Measurements from ENCODE around the gene PTPRG.

The PTPRG gene

DNA sequence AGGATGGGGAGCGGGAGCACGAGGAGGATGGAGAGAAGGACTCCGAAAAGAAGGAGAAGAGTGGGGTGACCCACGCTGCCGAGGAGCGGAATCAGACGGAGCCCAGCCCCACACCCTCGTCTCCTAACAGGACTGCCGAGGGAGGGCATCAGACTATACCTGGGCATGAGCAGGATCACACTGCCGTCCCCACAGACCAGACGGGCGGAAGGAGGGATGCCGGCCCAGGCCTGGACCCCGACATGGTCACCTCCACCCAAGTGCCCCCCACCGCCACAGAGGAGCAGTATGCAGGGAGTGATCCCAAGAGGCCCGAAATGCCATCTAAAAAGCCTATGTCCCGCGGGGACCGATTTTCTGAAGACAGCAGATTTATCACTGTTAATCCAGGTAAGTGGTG lies 642.2 kb downstream of the PTPRG start:
- Histone ChIP-seq H3F3A (ENCODE audit: control insufficient read depth, insufficient read depth) (no peaks in the 10 kb centered on the region), H3K4me2 (ENCODE audit: low read length) (no peak overlapping the region), H3K4me1 (ENCODE audit: control insufficient read depth, low read length) (no peaks in the 10 kb centered on the region), H3K36me3 (ENCODE audit: control insufficient read depth, low read length) (no peaks in the 10 kb centered on the region), H3K27ac (ENCODE audit: low read depth, low read length) (no peak overlapping the region), H3K9me3 (ENCODE audit: control insufficient read depth, insufficient read depth, low read length) (no peaks in the 10 kb centered on the region), H3K9me2 (replicated peaks; ENCODE audit: control insufficient read depth, low read length) (no peaks in the 10 kb centered on the region), H3K27me3 (ENCODE audit: control insufficient read depth, low read length) (no peaks in the 10 kb centered on the region; the same call in 1 of the 2 replicates), H3K79me2 (ENCODE audit: control insufficient read depth, low read length) (no peaks in the 10 kb centered on the region), H4K20me1 (ENCODE audit: control insufficient read depth, insufficient read depth, low read depth, low read length) (no peaks in the 10 kb centered on the region), H3K4me3 (ENCODE audit: low read length) (no peak overlapping the region)
- TF ChIP-seq, protein P1, sequence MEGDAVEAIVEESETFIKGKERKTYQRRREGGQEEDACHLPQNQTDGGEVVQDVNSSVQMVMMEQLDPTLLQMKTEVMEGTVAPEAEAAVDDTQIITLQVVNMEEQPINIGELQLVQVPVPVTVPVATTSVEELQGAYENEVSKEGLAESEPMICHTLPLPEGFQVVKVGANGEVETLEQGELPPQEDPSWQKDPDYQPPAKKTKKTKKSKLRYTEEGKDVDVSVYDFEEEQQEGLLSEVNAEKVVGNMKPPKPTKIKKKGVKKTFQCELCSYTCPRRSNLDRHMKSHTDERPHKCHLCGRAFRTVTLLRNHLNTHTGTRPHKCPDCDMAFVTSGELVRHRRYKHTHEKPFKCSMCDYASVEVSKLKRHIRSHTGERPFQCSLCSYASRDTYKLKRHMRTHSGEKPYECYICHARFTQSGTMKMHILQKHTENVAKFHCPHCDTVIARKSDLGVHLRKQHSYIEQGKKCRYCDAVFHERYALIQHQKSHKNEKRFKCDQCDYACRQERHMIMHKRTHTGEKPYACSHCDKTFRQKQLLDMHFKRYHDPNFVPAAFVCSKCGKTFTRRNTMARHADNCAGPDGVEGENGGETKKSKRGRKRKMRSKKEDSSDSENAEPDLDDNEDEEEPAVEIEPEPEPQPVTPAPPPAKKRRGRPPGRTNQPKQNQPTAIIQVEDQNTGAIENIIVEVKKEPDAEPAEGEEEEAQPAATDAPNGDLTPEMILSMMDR (IDR thresholded peaks at IDR 0.05; ENCODE audit: low read depth, low read length, poor library complexity, severe bottlenecking) = no peak
- TF ChIP-seq EZH2phosphoT487 (IDR thresholded peaks at IDR 0.05; ENCODE audit: borderline replicate concordance, low read length) = no peak

DNA sequence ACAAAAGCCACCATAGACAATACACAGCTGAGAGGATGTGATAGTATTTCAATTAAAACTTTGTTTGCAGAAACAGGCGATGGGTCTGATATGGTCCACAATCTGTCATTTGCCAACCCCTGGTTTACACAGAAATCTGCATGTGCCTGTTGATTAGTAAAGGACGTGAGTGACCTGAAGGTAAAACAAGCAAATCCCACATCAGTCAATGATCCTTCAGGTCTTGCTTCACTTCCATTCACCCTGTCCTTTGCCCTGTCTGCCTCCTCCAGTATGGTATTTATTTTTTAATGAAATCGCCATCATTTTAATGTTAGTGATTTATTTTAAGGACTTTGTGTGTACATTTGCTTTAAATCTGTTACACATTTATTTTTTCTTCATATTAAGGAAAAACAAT lies 645.8 kb downstream of the PTPRG start:
- no peaks in the 10 kb centered on the region for H3K9me3 ChIP-seq (ENCODE audit: control insufficient read depth, insufficient read depth, low read length)
- no peaks in the 10 kb centered on the region for H3F3A ChIP-seq (ENCODE audit: control insufficient read depth, insufficient read depth)
- no peaks in the 10 kb centered on the region for H3K9me2 ChIP-seq (replicated peaks; ENCODE audit: control insufficient read depth, low read length)
- H4K20me1 ChIP-seq (ENCODE audit: control insufficient read depth, insufficient read depth, low read depth, low read length) = no peaks in the 10 kb centered on the region
- H3K27me3 ChIP-seq (ENCODE audit: control insufficient read depth, low read length) = no peaks in the 10 kb centered on the region; the same call in 1 of the 2 replicates
- H3K4me3 ChIP-seq (ENCODE audit: low read length) = no peak overlapping the region
- H3K4me2 ChIP-seq (ENCODE audit: low read length) = no peak overlapping the region
- no peaks in the 10 kb centered on the region for H3K79me2 ChIP-seq (ENCODE audit: control insufficient read depth, low read length)
- no peak overlapping the region for H3K27ac ChIP-seq (ENCODE audit: low read depth, low read length)
- no peaks in the 10 kb centered on the region for H3K36me3 ChIP-seq (ENCODE audit: control insufficient read depth, low read length)
- no peaks in the 10 kb centered on the region for H3K4me1 ChIP-seq (ENCODE audit: control insufficient read depth, low read length)
- TF ChIP-seq EZH2phosphoT487 (IDR thresholded peaks at IDR 0.05; ENCODE audit: borderline replicate concordance, low read length) = no peak
- TF ChIP-seq, protein P1 (IDR thresholded peaks at IDR 0.05; ENCODE audit: low read depth, low read length, poor library complexity, severe bottlenecking) = no peak

GRCh38 chr3:62208385-62208784 lies 647.0 kb downstream of the PTPRG start:
- H3K9me2 ChIP-seq (replicated peaks; ENCODE audit: control insufficient read depth, low read length) = no peaks in the 10 kb centered on the region
- H3K4me1 ChIP-seq (ENCODE audit: control insufficient read depth, low read length) = no peaks in the 10 kb centered on the region
- H3K27me3 ChIP-seq (ENCODE audit: control insufficient read depth, low read length) = no peaks in the 10 kb centered on the region; the same call in 1 of the 2 replicates
- H3K36me3 ChIP-seq (ENCODE audit: control insufficient read depth, low read length) = no peaks in the 10 kb centered on the region
- no peak overlapping the region for H3K4me3 ChIP-seq (ENCODE audit: low read length)
- H4K20me1 ChIP-seq (ENCODE audit: control insufficient read depth, insufficient read depth, low read depth, low read length) = no peaks in the 10 kb centered on the region
- TF ChIP-seq EZH2phosphoT487 (IDR thresholded peaks at IDR 0.05; ENCODE audit: borderline replicate concordance, low read length) = no peak
- TF ChIP-seq, protein P1 (IDR thresholded peaks at IDR 0.05; ENCODE audit: low read depth, low read length, poor library complexity, severe bottlenecking) = no peak
- no peak overlapping the region for H3K4me2 ChIP-seq (ENCODE audit: low read length)
- no peaks in the 10 kb centered on the region for H3K79me2 ChIP-seq (ENCODE audit: control insufficient read depth, low read length)
- H3K9me3 ChIP-seq (ENCODE audit: control insufficient read depth, insufficient read depth, low read length) = no peaks in the 10 kb centered on the region
- H3K27ac ChIP-seq (ENCODE audit: low read depth, low read length) = no peak overlapping the region
- no peaks in the 10 kb centered on the region for H3F3A ChIP-seq (ENCODE audit: control insufficient read depth, insufficient read depth)

Data from DOHH2 (cell line).